Brain microvascular endothelial cell (primary cell): ENCODE data around the gene INSR.
A peak's percentile ranks its signal among the peaks of the same experiment; 100 is the strongest.

Source experiments
- DNase-seq: peaks from one replicate; pipeline ENCODE4 v3.0.0-alpha.2; 2020
- H3K27ac ChIP-seq: fragments of 250-450 bp; sonication (Bioruptor Pico); 2 replicates; pipeline ENCODE4 v1.5.1; 2020; ENCODE audit warnings: mild to moderate bottlenecking, moderate library complexity
- H3K27me3 ChIP-seq: fragments of 250-450 bp; sonication (Bioruptor Pico); replicated peaks from 2 replicates; pipeline ENCODE4 v1.5.1; 2020; ENCODE audit warnings: mild to moderate bottlenecking
- H3K36me3 ChIP-seq: fragments of 250-450 bp; sonication (Bioruptor Pico); replicated peaks from 2 replicates; pipeline ENCODE4 v1.5.1; 2020; ENCODE audit warnings: mild to moderate bottlenecking
- H3K4me3 ChIP-seq: 2 replicates; pipeline ENCODE4 v1.5.1; 2011; ENCODE audit warnings: low read depth, mild to moderate bottlenecking, control low read depth, low read length, moderate library complexity
- in situ Hi-C: cut with HindIII; loops from 2 replicates; pipeline ENCODE4 v1.10.0; 2017; ENCODE audit warnings: low sequenced_read_pairs, low pct_ligation_motif_present
- TF ChIP-seq, protein P1 (sequence below): IDR thresholded peaks from 2 replicates; pipeline ENCODE4 v1.5.1; 2011; ENCODE audit warnings: low read depth, mild to moderate bottlenecking, moderate library complexity, low read length, control low read depth, inconsistent platforms; ENCODE audit errors: missing control alignments

Gene INSR

GRCh38 chr19:7197119-7197759 lies 97.0 kb downstream of the INSR start:
- TF ChIP-seq, protein P1, sequence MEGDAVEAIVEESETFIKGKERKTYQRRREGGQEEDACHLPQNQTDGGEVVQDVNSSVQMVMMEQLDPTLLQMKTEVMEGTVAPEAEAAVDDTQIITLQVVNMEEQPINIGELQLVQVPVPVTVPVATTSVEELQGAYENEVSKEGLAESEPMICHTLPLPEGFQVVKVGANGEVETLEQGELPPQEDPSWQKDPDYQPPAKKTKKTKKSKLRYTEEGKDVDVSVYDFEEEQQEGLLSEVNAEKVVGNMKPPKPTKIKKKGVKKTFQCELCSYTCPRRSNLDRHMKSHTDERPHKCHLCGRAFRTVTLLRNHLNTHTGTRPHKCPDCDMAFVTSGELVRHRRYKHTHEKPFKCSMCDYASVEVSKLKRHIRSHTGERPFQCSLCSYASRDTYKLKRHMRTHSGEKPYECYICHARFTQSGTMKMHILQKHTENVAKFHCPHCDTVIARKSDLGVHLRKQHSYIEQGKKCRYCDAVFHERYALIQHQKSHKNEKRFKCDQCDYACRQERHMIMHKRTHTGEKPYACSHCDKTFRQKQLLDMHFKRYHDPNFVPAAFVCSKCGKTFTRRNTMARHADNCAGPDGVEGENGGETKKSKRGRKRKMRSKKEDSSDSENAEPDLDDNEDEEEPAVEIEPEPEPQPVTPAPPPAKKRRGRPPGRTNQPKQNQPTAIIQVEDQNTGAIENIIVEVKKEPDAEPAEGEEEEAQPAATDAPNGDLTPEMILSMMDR, result no peak
- Histone ChIP-seq H3K4me3 (peak overlapping the region; percentile 49), H3K36me3 (no peaks in the 10 kb centered on the region), H3K27me3 (no peaks in the 10 kb centered on the region), H3K27ac (no peak overlapping the region)
- in situ Hi-C loops, result no loop called here
- peak; percentile 90 for DNase-seq

GRCh38 chr19:7196763-7197118 lies 97.5 kb downstream of the INSR start:
- Histone ChIP-seq H3K36me3 (no peaks in the 10 kb centered on the region), H3K27me3 (no peaks in the 10 kb centered on the region), H3K4me3 (peak overlapping the region; percentile 32), H3K27ac (no peak overlapping the region)
- DNase-seq, result no peak
- TF ChIP-seq, protein P1, result no peak
- in situ Hi-C loops, result no loop called here

DNA sequence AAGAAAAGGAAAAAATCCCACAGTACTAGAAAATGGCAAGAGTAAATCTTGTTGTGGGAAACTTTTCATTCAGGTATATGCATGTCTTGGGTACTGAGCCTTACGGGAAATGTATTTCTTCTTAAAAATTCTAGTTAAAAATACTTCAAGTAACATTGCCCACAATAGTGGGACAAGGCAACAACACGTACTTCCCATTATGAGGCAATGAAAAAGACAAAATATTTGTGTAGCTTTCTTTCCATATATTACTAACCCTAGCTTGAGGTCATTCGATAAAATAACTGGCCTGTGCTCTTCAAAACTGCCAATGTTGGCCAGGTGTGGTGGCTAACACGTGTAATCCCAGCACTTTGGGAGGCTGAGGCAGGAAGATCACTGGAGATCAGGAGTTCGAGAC lies 99.2 kb downstream of the INSR start:
- TF ChIP-seq, protein P1, result no peak
- no peaks in the 10 kb centered on the region for H3K27me3 ChIP-seq
- no peaks in the 10 kb centered on the region for H3K36me3 ChIP-seq
- H3K27ac ChIP-seq, result no peak overlapping the region
- in situ Hi-C loops, result no loop called here
- no peak overlapping the region for H3K4me3 ChIP-seq
- DNase-seq, result no peak

- Histone ChIP-seq H3K27me3 (no peaks in the 10 kb centered on the region), H3K36me3 (no peaks in the 10 kb centered on the region), H3K4me3 (no peak overlapping the region), H3K27ac (no peak overlapping the region)
- TF ChIP-seq, protein P1, result no peak
- in situ Hi-C loops, result no loop called here
- DNase-seq, result no peak
These were observed 99.6 kb downstream of the INSR start for GRCh38 chr19:7194566-7194965.

DNA sequence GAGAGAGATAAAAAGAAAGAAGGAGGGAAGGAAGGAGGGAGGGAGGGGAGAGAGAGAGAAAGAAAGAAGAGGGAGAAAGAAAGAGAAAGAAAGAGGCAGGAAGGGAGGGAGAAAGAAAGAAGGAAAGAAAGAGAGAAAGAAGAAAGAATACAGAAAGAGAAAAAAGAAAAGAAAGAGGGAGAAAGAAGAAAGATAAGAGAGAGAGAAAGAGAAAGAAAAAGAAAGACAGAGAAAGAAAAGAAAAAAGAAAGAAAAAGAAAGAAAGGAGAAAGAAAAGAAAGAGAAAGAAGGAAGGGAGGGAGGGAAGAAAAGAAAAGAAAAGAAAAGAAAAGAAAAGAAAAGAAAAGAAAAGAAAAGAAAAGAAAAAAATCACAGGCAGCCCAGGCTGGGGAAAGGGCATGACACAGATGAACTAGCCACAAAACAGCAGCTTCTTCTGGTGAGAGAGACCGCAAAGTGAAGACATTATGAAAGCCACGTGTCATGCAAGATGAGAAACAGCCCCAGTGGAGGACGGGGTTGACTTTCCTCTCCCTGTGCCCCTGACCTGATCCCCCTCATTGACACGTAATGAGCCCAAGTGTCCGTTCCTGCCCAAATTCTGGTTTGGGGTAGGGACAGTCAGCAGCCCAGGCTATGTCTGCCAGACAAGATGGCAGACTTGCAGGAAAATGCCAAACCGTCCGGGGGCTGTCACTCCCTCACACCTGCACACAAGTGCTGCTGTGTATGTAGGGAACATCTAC lies 102.1 kb downstream of the INSR start:
- Histone ChIP-seq H3K4me3 (no peak overlapping the region), H3K27me3 (no peaks in the 10 kb centered on the region), H3K36me3 (no peaks in the 10 kb centered on the region), H3K27ac (no peak overlapping the region)
- TF ChIP-seq, protein P1, result no peak
- DNase-seq, result no peak
- in situ Hi-C loops, result no loop called here
